RPMI8226 (cell line): ENCODE results near the gene PODXL2.
A peak's percentile ranks its signal among the peaks of the same experiment; 100 is the strongest.

Experiments used
- DNase-seq: peaks from one replicate; pipeline ENCODE4 v3.0.0-alpha.2; 2015

PODXL2 gene

GRCh38 chr3:127711896-127712295, 82.9 kb downstream of the PODXL2 start:
- no peak for DNase-seq

- DNase-seq: no peak
These were observed 83.5 kb downstream of the PODXL2 start for GRCh38 chr3:127712461-127712860.

GRCh38 chr3:127712881-127713771, 84.1 kb downstream of the PODXL2 start:
- DNase-seq: no peak

DNA sequence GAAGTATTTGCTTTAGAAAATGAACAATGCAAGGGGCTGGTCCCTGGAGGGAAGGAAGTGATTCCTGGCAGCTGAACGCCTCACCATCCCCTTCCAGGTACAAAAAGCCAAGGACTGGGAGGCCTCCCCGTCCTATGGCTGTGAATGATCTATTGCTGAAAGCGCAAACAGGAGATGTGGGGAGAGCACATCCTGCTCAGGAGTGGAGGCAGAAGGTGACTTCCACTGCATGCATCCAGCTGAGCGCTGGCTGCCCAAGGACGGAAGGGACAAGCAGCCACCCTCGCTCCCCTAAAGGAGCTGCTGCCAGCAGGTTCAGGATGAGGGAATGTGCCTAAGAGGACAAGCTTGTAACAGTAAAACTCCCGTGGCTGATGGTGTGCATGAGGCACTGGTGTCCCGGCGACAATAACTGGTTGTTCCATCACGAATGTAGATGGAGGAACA, 85.2 kb downstream of the PODXL2 start:
- DNase-seq: no peak

GRCh38 chr3:127714866-127715265, 85.9 kb downstream of the PODXL2 start:
- no peak for DNase-seq

GRCh38 chr3:127715532-127715931, 86.5 kb downstream of the PODXL2 start:
- no peak for DNase-seq

DNA sequence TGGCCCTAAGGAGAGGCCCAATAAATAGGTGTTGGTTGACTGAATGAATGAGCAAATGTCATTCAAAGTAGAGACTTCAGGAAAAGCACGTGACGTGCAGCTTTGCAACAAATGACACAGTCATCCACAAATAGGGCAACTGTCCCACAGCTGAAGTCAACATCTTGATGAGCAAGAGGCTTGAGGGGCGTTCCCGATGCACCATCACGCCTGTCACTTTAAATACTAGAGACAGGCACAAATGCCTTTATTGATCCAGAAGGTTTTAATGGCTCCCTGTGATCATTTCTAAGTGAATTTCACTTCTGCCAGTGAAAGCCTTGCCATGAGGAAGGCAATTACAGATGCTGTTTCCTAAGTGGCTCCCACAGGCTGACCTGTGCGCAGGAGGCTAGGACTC, 87.4 kb downstream of the PODXL2 start:
- DNase-seq: no peak

DNA sequence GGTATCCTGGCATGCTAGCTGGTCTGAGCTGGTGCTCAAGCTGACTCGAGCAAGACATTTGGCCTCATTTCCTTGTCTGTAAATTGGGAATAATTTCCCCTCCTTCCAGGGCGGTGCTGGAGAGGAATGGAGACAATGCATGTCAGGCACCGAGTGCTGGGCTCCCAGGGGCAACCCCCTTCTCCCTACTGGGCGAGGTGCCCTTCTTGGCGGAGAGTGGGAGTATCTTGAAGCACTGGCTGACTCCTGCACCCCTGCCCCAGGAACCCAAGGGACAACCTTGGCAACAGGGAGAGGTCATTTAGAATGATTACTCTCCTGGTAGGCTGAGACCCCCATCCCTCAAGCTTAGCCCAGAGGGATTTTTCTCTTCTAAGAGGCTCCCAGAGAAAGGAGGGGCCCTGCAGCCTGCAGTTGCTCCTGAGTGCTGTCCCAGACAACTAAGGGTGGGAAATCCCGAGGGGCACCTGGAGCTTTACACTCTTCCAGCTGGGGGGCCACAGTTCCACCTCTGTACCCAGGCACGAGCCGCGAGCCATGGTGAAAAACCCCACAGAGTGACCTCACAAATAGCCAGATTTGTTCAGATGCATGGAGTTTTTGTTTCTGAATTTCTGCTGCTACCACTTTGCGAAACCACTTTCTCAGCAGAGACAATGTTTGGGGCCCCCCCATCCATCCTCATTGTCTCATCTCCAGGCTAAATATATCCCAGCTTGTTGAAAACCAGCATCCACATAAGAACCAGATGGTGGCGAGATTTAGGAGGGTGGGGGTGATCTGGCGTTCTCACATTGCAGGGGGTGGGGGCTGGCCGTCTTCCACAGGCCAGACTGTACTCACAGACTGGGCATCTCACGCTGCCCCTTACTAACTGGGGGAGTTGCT, 88.6 kb downstream of the PODXL2 start:
- DNase-seq: peak; percentile 65

- DNase-seq: no peak
These were observed 89.4 kb downstream of the PODXL2 start for GRCh38 chr3:127718245-127718915.

DNA sequence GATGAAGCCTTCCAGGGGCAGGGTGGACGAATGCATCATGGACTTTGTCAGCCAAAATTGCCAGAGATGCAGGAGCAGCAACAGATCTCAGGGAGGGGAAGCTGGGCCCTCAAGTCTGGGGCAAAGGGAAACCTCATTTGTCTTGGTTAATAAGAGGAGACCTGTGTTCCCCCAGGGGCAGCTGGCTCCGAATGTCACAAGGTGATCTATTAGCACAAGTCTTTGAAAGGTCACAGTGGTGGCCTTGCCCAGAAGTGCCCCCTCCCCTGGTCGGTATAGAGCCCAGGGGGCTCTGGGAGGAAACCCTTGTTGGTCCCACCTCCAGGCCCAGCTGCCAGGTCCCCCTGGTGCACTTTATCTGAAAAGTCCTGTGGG, 89.9 kb downstream of the PODXL2 start:
- no peak for DNase-seq

DNA sequence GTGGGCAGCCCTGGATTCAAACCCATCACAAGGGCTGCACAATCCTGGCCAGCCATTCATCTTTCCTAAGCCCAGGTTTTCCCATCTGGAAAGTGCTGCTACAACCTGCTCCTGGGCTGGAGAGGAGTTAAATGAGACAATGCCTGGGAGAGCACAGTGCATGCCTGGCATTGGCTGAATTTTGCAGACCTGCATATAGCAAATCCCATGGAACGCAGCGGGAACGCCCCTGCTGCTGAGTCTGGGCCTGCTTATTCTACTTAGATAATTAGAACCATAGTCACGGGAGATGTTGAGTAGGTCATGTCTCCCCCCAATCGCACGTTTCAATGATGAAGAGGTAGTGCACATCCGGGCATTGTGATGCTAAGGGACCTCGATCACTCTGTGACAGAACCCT, 90.4 kb downstream of the PODXL2 start:
- DNase-seq: no peak

DNA sequence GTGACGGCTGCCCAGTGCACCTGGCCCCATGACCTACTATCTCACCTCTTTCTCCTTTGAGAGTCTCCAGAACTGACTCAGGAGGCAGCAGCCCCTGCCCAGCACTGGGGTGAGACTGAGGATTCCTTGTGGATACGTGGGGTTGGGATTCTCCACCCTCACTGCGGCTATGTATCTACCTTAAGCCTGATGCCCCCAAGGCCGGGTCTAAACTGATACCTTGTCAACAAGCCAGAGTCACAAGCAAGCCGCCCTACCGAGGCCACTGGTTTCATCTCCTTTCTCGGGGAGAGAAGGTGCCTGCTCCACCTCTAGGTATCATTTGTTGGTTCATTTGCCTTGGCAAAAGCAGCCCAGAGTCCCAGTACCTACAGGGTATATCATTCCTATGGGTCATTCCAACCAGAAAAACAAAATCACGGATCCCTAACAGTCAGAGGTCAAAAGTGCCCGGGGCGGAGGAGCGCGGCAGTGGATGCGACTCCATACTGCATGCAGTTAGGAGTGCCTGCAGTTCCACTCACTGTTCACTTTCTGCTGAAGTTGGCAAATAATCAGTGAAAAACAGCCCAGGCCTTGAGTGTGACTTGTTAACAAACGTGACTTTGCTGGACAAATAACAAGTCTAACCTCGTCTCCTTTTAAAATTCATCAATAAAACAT, 91.3 kb downstream of the PODXL2 start:
- DNase-seq: no peak

- no peak for DNase-seq
These were observed 92.3 kb downstream of the PODXL2 start for GRCh38 chr3:127720985-127721935.

DNA sequence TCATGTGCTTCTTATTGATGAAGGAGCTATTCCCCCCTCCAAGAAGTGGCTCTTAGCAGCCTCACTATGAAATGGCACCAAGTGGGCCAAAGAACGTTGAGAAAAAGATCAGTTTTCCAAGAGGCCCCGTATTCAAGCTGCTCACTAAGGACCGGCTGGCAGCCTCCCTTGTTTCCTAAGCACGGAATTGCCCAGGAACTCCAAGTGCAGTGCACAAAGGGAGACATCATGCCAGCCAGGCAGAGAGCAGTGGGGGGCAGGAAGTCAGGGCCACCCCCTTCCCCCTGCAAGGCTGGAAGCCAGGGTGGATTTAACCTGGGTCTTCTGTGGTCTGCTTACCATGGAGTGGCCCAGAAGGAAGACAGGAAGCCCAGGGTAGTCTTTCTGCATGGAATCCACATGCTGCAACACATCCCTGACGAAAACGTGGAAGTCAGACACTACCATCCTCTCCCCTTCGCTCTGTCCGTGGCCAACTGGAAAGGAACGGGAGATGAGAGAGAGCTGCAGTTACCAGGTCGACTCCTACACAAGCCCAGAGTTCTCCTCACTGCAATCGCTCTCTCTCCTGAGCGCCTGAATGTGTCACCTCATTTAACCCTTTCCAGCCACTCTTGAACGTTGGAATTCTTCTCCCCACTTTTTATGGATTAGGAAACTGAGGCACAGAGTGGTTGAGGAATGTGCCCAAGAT, 93.3 kb downstream of the PODXL2 start:
- DNase-seq: no peak
